Neutrophil (primary cell): ENCODE results near the gene VAPA.

Experiments
- H3K27ac ChIP-seq: fragments of 200-600 bp; sonication (generic); 2 replicates; pipeline ENCODE4 v1.5.1; 2016; ENCODE audit warnings: mild to moderate bottlenecking, moderate library complexity
- H3K27me3 ChIP-seq: fragments of 200-600 bp; sonication (generic); 2 replicates; pipeline ENCODE4 v1.6.0; 2016; ENCODE audit warnings: mild to moderate bottlenecking
- H3K36me3 ChIP-seq: fragments of 200-600 bp; sonication (generic); 2 replicates; pipeline ENCODE4 v1.5.1; 2017
- H3K4me1 ChIP-seq, 2 experiments: fragments of 200-600 bp in 1 of 2; sonication (generic) in 1 of 2; 1 replicate in 1 of 2; 2 replicates in 1 of 2; pipeline versions ENCODE4 v1.5.1 to v1.6.1; 2013 to 2016; ENCODE audit warnings: low read depth in 1 of 2, low read length in 1 of 2, mild to moderate bottlenecking in 1 of 2, moderate library complexity in 1 of 2; ENCODE audit not compliant: control insufficient read depth in 1 of 2, insufficient read depth in 1 of 2
- H3K4me3 ChIP-seq, 2 experiments: fragments of 200-600 bp in 1 of 2; sonication (generic) in 1 of 2; 1 replicate in 1 of 2; 2 replicates in 1 of 2; pipeline ENCODE4 v1.5.1; 2013 to 2016; ENCODE audit warnings: low read depth in 1 of 2, low read length in 1 of 2, mild to moderate bottlenecking in 1 of 2, moderate library complexity in 1 of 2
- H3K9me3 ChIP-seq: fragments of 200-600 bp; sonication (generic); 2 replicates; pipeline ENCODE4 v1.5.1; 2016
- CTCF ChIP-seq: fragments of 200-600 bp; sonication (generic); IDR thresholded peaks from 2 replicates; pipeline ENCODE4 v1.5.1; 2016; ENCODE audit warnings: antibody characterized with exemption

Gene VAPA

DNA sequence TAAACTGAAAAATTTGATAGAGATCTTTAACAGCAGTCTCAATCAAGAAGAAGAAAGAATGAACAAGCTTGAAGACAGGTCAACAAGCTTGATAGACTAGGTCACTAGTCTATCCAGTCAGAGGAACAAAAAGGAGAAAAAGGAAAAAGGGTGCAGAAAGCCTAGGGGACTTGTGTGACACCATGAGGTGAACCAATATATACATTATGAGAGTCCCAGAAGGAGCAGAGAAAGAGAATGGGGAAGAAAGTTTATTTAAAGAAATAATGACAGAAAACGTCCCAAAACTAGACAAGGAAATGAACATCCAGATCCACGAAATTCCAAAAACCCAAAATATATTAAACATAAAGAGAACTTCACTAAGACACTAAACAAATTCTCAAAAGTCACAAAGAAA lies 84.5 kb downstream of the VAPA start:
- no peak overlapping the region for H3K4me3 ChIP-seq
- no peaks in the 10 kb centered on the region for H3K27me3 ChIP-seq

GRCh38 chr18:10002280-10002679 lies 88.5 kb downstream of the VAPA start:
- H3K4me1 ChIP-seq, result peaks cover 22 to 23% of the 10 kb centered on the region in 2 experiments
- no peaks in the 10 kb centered on the region for H3K27me3 ChIP-seq
- no peak overlapping the region for H3K27ac ChIP-seq
- no peak overlapping the region for H3K4me3 ChIP-seq
- no peaks in the 10 kb centered on the region for H3K36me3 ChIP-seq
- no peak for TF ChIP-seq CTCF
- H3K9me3 ChIP-seq, result peaks cover 6% of the 10 kb centered on the region

More for the DNA sequence above, 84.5 kb downstream of the VAPA start:
- H3K4me1 ChIP-seq, result peaks cover 4 to 5% of the 10 kb centered on the region in 2 experiments
- peaks cover 6% of the 10 kb centered on the region for H3K9me3 ChIP-seq
- no peak for TF ChIP-seq CTCF
- H3K27ac ChIP-seq, result no peak overlapping the region
- H3K36me3 ChIP-seq, result no peaks in the 10 kb centered on the region

- peaks cover 22 to 23% of the 10 kb centered on the region in 2 experiments for H3K4me1 ChIP-seq
- TF ChIP-seq CTCF, result no peak
- peaks cover 6% of the 10 kb centered on the region for H3K9me3 ChIP-seq
- no peaks in the 10 kb centered on the region for H3K27me3 ChIP-seq
- no peak overlapping the region for H3K27ac ChIP-seq
- H3K4me3 ChIP-seq, result no peak overlapping the region
- H3K36me3 ChIP-seq, result no peaks in the 10 kb centered on the region
These were observed 89.5 kb downstream of the VAPA start for GRCh38 chr18:10003281-10003680.

GRCh38 chr18:10003866-10004265 lies 90.0 kb downstream of the VAPA start:
- Histone ChIP-seq H3K27me3 (no peaks in the 10 kb centered on the region), H3K27ac (no peak overlapping the region), H3K9me3 (peaks cover 6% of the 10 kb centered on the region), H3K4me1 (peaks cover 22 to 23% of the 10 kb centered on the region in 2 experiments), H3K36me3 (no peaks in the 10 kb centered on the region), H3K4me3 (no peak overlapping the region)
- TF ChIP-seq CTCF, result no peak

GRCh38 chr18:10006311-10006893 lies 92.6 kb downstream of the VAPA start:
- H3K27ac ChIP-seq, result no peak overlapping the region
- H3K9me3 ChIP-seq, result no peaks in the 10 kb centered on the region
- H3K4me3 ChIP-seq, result no peak overlapping the region
- H3K27me3 ChIP-seq, result no peaks in the 10 kb centered on the region
- TF ChIP-seq CTCF, result no peak
- H3K4me1 ChIP-seq, result peaks cover 22 to 23% of the 10 kb centered on the region in 2 experiments
- H3K36me3 ChIP-seq, result no peaks in the 10 kb centered on the region
